ENCODE data around the gene UCN. TPM values are rescaled to one million over a fixed set of nuclear protein-coding genes. Genes with fewer than 3 reads are reported as not detected.

UCN gene
- total RNA-seq, 1 experiment from 2014 or later, result 2.5 TPM

- no peaks in the 10 kb centered on the region for H3K9me2 ChIP-seq (replicated peaks; ENCODE audit: insufficient read depth, low read length)
- no peak overlapping the region for H3K4me3 ChIP-seq (ENCODE audit: low read length)
- no peaks in the 10 kb centered on the region for H3K9me3 ChIP-seq (ENCODE audit: low read length)
- no peaks in the 10 kb centered on the region for H3K36me3 ChIP-seq (ENCODE audit: insufficient read depth, low read length)
- H3K4me2 ChIP-seq (ENCODE audit: low read depth, low read length, poor library complexity, severe bottlenecking), result no peak overlapping the region
- no peak overlapping the region for H2AFZ ChIP-seq (ENCODE audit: low read length)
- no peak for DNase-seq
- no peaks in the 10 kb centered on the region for H3K79me2 ChIP-seq (ENCODE audit: low read length)
- no peak overlapping the region for H3K9ac ChIP-seq (ENCODE audit: low read length)
- H3K27ac ChIP-seq (ENCODE audit: low read length), result no peak overlapping the region
- no peaks in the 10 kb centered on the region for H3K27me3 ChIP-seq (ENCODE audit: low read length)
- no peaks in the 10 kb centered on the region for H4K20me1 ChIP-seq (ENCODE audit: insufficient read depth, low read depth, low read length)
- H3K4me1 ChIP-seq (ENCODE audit: low read length), result peaks cover 7% of the 10 kb centered on the region
Observed at GRCh38 chr2:27309651-27310050, 1.4 kb upstream of the UCN start.

GRCh38 chr2:27307545-27308358 lies 493 bp downstream of the UCN start:
- Histone ChIP-seq H3K9me2 (replicated peaks; ENCODE audit: insufficient read depth, low read length) (no peaks in the 10 kb centered on the region), H3K4me3 (ENCODE audit: low read length) (no peak overlapping the region), H3K4me2 (ENCODE audit: low read depth, low read length, poor library complexity, severe bottlenecking) (no peak overlapping the region)

GRCh38 chr2:27307287-27307544 lies 1.0 kb downstream of the UCN start:
- Histone ChIP-seq H3K27ac (ENCODE audit: low read length) (no peak overlapping the region), H3K27me3 (ENCODE audit: low read length) (no peaks in the 10 kb centered on the region), H3K9me3 (ENCODE audit: low read length) (no peaks in the 10 kb centered on the region), H3K4me2 (ENCODE audit: low read depth, low read length, poor library complexity, severe bottlenecking) (no peak overlapping the region), H3K4me3 (ENCODE audit: low read length) (no peak overlapping the region), H2AFZ (ENCODE audit: low read length) (no peak overlapping the region), H4K20me1 (ENCODE audit: insufficient read depth, low read depth, low read length) (no peaks in the 10 kb centered on the region), H3K36me3 (ENCODE audit: insufficient read depth, low read length) (no peaks in the 10 kb centered on the region), H3K9ac (ENCODE audit: low read length) (no peak overlapping the region), H3K4me1 (ENCODE audit: low read length) (peaks cover 11% of the 10 kb centered on the region), H3K79me2 (ENCODE audit: low read length) (no peaks in the 10 kb centered on the region), H3K9me2 (replicated peaks; ENCODE audit: insufficient read depth, low read length) (no peaks in the 10 kb centered on the region)
- no peak for DNase-seq

More at GRCh38 chr2:27307545-27308358, 493 bp downstream of the UCN start:
- Histone ChIP-seq H3K36me3 (ENCODE audit: insufficient read depth, low read length) (no peaks in the 10 kb centered on the region), H3K27ac (ENCODE audit: low read length) (no peak overlapping the region), H3K4me1 (ENCODE audit: low read length) (peaks cover 9% of the 10 kb centered on the region), H2AFZ (ENCODE audit: low read length) (no peak overlapping the region), H4K20me1 (ENCODE audit: insufficient read depth, low read depth, low read length) (no peaks in the 10 kb centered on the region), H3K9me3 (ENCODE audit: low read length) (no peaks in the 10 kb centered on the region), H3K27me3 (ENCODE audit: low read length) (no peaks in the 10 kb centered on the region), H3K79me2 (ENCODE audit: low read length) (no peaks in the 10 kb centered on the region), H3K9ac (ENCODE audit: low read length) (no peak overlapping the region)
- DNase-seq, result no peak

- Histone ChIP-seq H3K79me2 (ENCODE audit: low read length) (no peaks in the 10 kb centered on the region), H3K9ac (ENCODE audit: low read length) (no peak overlapping the region)
Observed at GRCh38 chr2:27306573-27307286, 1.5 kb downstream of the UCN start.

GRCh38 chr2:27306136-27306535 lies 2.1 kb downstream of the UCN start:
- no peak for DNase-seq
- H3K27ac ChIP-seq (ENCODE audit: low read length), result no peak overlapping the region
- H3K9ac ChIP-seq (ENCODE audit: low read length), result no peak overlapping the region
- no peak overlapping the region for H3K4me2 ChIP-seq (ENCODE audit: low read depth, low read length, poor library complexity, severe bottlenecking)
- no peaks in the 10 kb centered on the region for H3K36me3 ChIP-seq (ENCODE audit: insufficient read depth, low read length)
- H3K9me2 ChIP-seq (replicated peaks; ENCODE audit: insufficient read depth, low read length), result no peaks in the 10 kb centered on the region
- H3K79me2 ChIP-seq (ENCODE audit: low read length), result no peaks in the 10 kb centered on the region
- peaks cover 11% of the 10 kb centered on the region for H3K4me1 ChIP-seq (ENCODE audit: low read length)
- H3K4me3 ChIP-seq (ENCODE audit: low read length), result no peak overlapping the region
- H3K27me3 ChIP-seq (ENCODE audit: low read length), result no peaks in the 10 kb centered on the region
- H4K20me1 ChIP-seq (ENCODE audit: insufficient read depth, low read depth, low read length), result no peaks in the 10 kb centered on the region
- H2AFZ ChIP-seq (ENCODE audit: low read length), result no peak overlapping the region
- no peaks in the 10 kb centered on the region for H3K9me3 ChIP-seq (ENCODE audit: low read length)

More at GRCh38 chr2:27306573-27307286, 1.5 kb downstream of the UCN start:
- Histone ChIP-seq H4K20me1 (ENCODE audit: insufficient read depth, low read depth, low read length) (no peaks in the 10 kb centered on the region), H3K9me2 (replicated peaks; ENCODE audit: insufficient read depth, low read length) (no peaks in the 10 kb centered on the region), H3K4me1 (ENCODE audit: low read length) (peaks cover 11% of the 10 kb centered on the region), H2AFZ (ENCODE audit: low read length) (no peak overlapping the region), H3K4me3 (ENCODE audit: low read length) (no peak overlapping the region), H3K4me2 (ENCODE audit: low read depth, low read length, poor library complexity, severe bottlenecking) (no peak overlapping the region), H3K36me3 (ENCODE audit: insufficient read depth, low read length) (no peaks in the 10 kb centered on the region), H3K27me3 (ENCODE audit: low read length) (no peaks in the 10 kb centered on the region), H3K9me3 (ENCODE audit: low read length) (no peaks in the 10 kb centered on the region), H3K27ac (ENCODE audit: low read length) (no peak overlapping the region)
- DNase-seq, result no peak

GRCh38 chr2:27305516-27305915 lies 2.7 kb downstream of the UCN start:
- no peaks in the 10 kb centered on the region for H3K36me3 ChIP-seq (ENCODE audit: insufficient read depth, low read length)
- H3K79me2 ChIP-seq (ENCODE audit: low read length), result no peaks in the 10 kb centered on the region
- no peaks in the 10 kb centered on the region for H3K27me3 ChIP-seq (ENCODE audit: low read length)
- H3K4me3 ChIP-seq (ENCODE audit: low read length), result no peak overlapping the region
- no peaks in the 10 kb centered on the region for H4K20me1 ChIP-seq (ENCODE audit: insufficient read depth, low read depth, low read length)
- H3K4me2 ChIP-seq (ENCODE audit: low read depth, low read length, poor library complexity, severe bottlenecking), result no peak overlapping the region
- H3K9me3 ChIP-seq (ENCODE audit: low read length), result no peaks in the 10 kb centered on the region
- H2AFZ ChIP-seq (ENCODE audit: low read length), result no peak overlapping the region
- no peak for DNase-seq
- no peak overlapping the region for H3K9ac ChIP-seq (ENCODE audit: low read length)
- no peak overlapping the region for H3K27ac ChIP-seq (ENCODE audit: low read length)
- H3K4me1 ChIP-seq (ENCODE audit: low read length), result peaks cover 11% of the 10 kb centered on the region
- H3K9me2 ChIP-seq (replicated peaks; ENCODE audit: insufficient read depth, low read length), result no peaks in the 10 kb centered on the region

GRCh38 chr2:27304488-27305240 lies 3.6 kb downstream of the UCN start:
- H3K9ac ChIP-seq (ENCODE audit: low read length), result no peak overlapping the region
- H4K20me1 ChIP-seq (ENCODE audit: insufficient read depth, low read depth, low read length), result no peaks in the 10 kb centered on the region
- DNase-seq, result no peak
- H3K4me3 ChIP-seq (ENCODE audit: low read length), result no peak overlapping the region
- H3K79me2 ChIP-seq (ENCODE audit: low read length), result no peaks in the 10 kb centered on the region
- no peaks in the 10 kb centered on the region for H3K27me3 ChIP-seq (ENCODE audit: low read length)
- H3K9me3 ChIP-seq (ENCODE audit: low read length), result no peaks in the 10 kb centered on the region
- H2AFZ ChIP-seq (ENCODE audit: low read length), result no peak overlapping the region
- H3K4me1 ChIP-seq (ENCODE audit: low read length), result peaks cover 11% of the 10 kb centered on the region
- H3K9me2 ChIP-seq (replicated peaks; ENCODE audit: insufficient read depth, low read length), result no peaks in the 10 kb centered on the region
- no peak overlapping the region for H3K4me2 ChIP-seq (ENCODE audit: low read depth, low read length, poor library complexity, severe bottlenecking)
- no peaks in the 10 kb centered on the region for H3K36me3 ChIP-seq (ENCODE audit: insufficient read depth, low read length)
- H3K27ac ChIP-seq (ENCODE audit: low read length), result no peak overlapping the region

Data from Karpas-422 (cell line).